Large intestine (tissue), 3 donors: Measurements from ENCODE around the gene YIPF3. TPM values are rescaled to one million over a fixed set of nuclear protein-coding genes. Genes with fewer than 3 reads are reported as not detected.
"Not testable (repeated sequence)": the region's sequence is repeated elsewhere in the genome, so short reads cannot be mapped to it uniquely, and the experiment has no call there.

Experiments used
- DNase-seq, 2 donors: peaks; one replicate each; pipeline versions ENCODE4 v3.0.0 to v3.0.0-alpha.2; 2013
- H3K27ac ChIP-seq: one replicate; pipeline ENCODE4 v1.5.1; 2013; ENCODE audit warnings: low read length
- H3K27me3 ChIP-seq: 2 replicates; pipeline ENCODE4 v1.6.1; 2013; ENCODE audit warnings: low read length; ENCODE audit not compliant: control insufficient read depth, insufficient read depth
- H3K36me3 ChIP-seq: 2 replicates; pipeline ENCODE4 v1.6.1; 2013; ENCODE audit warnings: low read length; ENCODE audit not compliant: control insufficient read depth, insufficient read depth
- H3K4me1 ChIP-seq: one replicate; pipeline ENCODE4 v1.6.1; 2013; ENCODE audit warnings: low read length; ENCODE audit not compliant: control insufficient read depth, insufficient read depth
- H3K4me3 ChIP-seq: one replicate; pipeline ENCODE4 v1.5.1; 2013; ENCODE audit warnings: low read length
- H3K9me3 ChIP-seq: one replicate; pipeline ENCODE4 v1.6.1; 2013; ENCODE audit warnings: mild to moderate bottlenecking, low read depth, low read length, moderate library complexity; ENCODE audit not compliant: control insufficient read depth
- WGBS: methylation state at CpG from one replicate; pipeline ENCODE4 v1.1.5; 2013; ENCODE audit warnings: low lambda C conversion rate; ENCODE audit not compliant: insufficient coverage; 5-methylcytosine and 5-hydroxymethylcytosine counted together
- polyA plus RNA-seq: library from polyadenylated mRNA; unstranded; fragments of 120-200 nt; gene quantifications from one replicate; pipeline ENCODE4 v1.2.1, GENCODE V29; 2013

The YIPF3 gene
- polyA plus RNA-seq, 1 donor: 108 TPM

DNA sequence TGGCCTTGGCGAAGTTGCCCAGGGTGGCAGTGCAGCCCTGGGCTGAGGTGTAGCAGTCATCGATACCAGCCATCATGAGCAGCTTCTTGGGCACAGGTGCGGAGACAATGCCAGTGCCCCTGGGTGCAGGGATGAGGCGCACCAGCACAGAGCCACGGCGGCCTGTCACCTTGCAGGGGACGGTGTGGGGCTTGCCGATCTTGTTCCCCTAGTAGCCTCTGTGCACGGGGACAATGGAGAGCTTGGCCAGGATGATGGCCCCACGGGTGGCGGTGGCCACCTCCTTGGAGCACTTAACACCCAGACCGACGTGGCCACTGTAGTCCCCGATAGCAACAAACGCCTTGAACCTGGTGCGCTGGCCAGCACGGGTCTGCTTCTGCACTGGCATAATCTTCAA lies 22.3 kb upstream of the YIPF3 start:
- not testable (repeated sequence) for DNase-seq, H3K4me3 ChIP-seq, H3K9me3 ChIP-seq, H3K4me1 ChIP-seq, H3K27ac ChIP-seq, H3K27me3 ChIP-seq
- peaks cover 29% of the 10 kb centered on the region for H3K36me3 ChIP-seq
- WGBS: no CpG with 5 or more reads among the region's 17 CpGs

DNA sequence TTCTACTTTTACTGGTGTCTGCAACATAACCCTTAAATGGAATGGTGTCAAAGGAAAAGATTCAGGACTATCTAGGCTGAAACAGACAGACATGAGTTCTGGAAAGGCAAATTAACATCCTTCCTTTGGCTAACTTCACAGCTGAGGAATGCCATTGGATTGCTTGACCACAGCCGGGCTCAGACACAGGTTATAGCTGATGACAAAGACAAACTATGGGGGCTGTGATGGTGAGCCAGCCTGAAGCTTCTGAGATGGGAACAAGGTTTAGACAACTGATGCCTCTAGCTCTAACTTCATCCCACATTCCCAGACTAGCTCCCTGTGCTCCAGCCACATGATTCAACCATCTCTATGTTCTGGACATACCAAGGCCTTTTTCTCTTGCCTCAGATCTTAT lies 15.5 kb upstream of the YIPF3 start:
- no CpG with 5 or more reads among the region's 1 CpG for WGBS
- no peaks in the 10 kb centered on the region for H3K4me1 ChIP-seq
- no peak overlapping the region for H3K4me3 ChIP-seq
- no peak for DNase-seq
- no peaks in the 10 kb centered on the region for H3K9me3 ChIP-seq
- H3K27me3 ChIP-seq: no peaks in the 10 kb centered on the region
- no peak overlapping the region for H3K27ac ChIP-seq
- peaks cover 60% of the 10 kb centered on the region for H3K36me3 ChIP-seq

DNA sequence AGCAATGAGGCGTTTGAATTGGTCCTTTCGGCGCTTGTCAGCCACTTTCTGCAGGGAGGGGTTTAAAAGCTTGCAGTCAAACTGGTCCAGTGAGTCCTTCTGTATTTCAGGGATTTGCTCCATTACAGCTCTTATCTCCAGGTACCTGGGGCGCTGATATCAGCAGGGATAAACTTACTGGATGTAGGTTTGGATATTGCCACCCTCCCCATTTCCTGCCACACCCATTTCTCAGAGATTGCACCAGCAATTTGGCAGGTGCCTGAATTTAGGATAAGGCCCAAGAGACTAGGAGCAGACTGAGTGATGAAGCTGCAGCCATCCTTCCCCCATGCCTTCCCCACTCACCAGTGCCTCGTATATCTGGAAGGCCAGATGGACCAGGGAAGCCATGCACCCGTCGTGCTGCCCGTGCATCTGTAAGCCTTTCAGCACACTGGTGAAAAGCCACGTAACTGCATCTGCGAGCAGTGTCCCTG lies 7.8 kb upstream of the YIPF3 start:
- no peak for DNase-seq
- Histone ChIP-seq H3K4me3 (no peak overlapping the region), H3K36me3 (peaks cover 93% of the 10 kb centered on the region), H3K9me3 (no peaks in the 10 kb centered on the region), H3K4me1 (no peaks in the 10 kb centered on the region), H3K27ac (no peak overlapping the region), H3K27me3 (no peaks in the 10 kb centered on the region)
- WGBS: no CpG with 5 or more reads among the region's 10 CpGs

DNA sequence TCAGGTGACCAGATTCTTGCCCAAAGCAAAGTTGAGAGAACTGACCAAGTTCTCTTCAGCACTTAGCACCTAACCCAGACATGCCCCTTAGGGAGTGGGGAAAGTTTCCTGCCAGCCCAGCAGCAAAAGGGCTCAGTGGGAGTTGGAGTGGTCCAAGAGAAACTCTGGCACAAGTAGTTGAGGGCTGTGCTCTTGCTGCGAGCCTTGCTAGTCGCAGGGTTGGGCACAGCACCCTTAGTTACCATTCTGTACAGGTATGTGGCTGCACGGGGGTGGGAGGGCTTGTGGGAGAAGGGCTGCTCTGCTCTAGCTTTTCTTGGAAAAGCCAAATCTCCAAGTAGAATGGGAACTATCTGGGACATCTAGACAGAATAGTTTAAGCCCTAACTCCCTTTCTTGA lies 6.6 kb upstream of the YIPF3 start:
- H3K4me3 ChIP-seq: no peak overlapping the region
- no peak for DNase-seq
- peaks cover 2% of the 10 kb centered on the region for H3K4me1 ChIP-seq
- no peaks in the 10 kb centered on the region for H3K27me3 ChIP-seq
- no CpG with 5 or more reads among the region's 3 CpGs for WGBS
- H3K9me3 ChIP-seq: no peaks in the 10 kb centered on the region
- H3K36me3 ChIP-seq: peaks cover 87% of the 10 kb centered on the region
- H3K27ac ChIP-seq: no peak overlapping the region

DNA sequence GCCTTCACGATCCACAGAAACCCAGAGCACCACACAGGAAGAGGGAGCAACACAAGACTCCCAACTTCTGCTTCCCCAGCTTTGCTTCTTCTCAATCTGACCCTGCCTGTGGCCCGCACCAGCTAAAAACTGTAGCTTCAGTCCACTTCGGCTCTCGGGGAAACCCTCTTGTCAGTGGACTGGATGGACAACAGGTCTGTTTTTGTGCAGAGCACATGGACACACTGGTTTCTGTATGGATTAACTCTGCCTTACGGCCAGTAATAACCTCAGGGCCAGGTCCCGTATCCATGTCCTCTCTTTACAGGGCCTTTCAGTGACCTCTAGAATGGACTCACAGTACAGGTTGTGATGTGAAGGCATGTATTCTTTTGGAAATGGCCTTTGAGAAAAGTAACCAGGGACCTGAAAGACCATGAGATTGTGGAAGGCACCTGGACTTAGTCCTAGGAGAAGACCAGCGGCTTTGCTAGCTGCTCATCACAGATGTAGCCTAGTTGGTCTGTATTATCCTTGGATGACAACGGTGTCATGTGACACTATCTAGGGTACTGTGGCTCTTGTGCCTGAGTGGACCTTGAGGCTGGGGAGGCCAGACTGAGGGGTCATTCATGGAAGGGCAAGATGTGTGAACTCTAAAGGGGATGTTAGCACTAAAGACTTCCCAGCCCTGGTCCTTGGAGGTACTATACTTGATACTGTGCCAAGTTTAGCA lies 6.0 kb upstream of the YIPF3 start:
- H3K4me3 ChIP-seq: no peak overlapping the region
- no peaks in the 10 kb centered on the region for H3K9me3 ChIP-seq
- no peak overlapping the region for H3K27ac ChIP-seq
- no CpG with 5 or more reads among the region's 8 CpGs for WGBS
- H3K4me1 ChIP-seq: peaks cover 7% of the 10 kb centered on the region
- peaks cover 82% of the 10 kb centered on the region for H3K36me3 ChIP-seq
- no peaks in the 10 kb centered on the region for H3K27me3 ChIP-seq
- DNase-seq: no peak

DNA sequence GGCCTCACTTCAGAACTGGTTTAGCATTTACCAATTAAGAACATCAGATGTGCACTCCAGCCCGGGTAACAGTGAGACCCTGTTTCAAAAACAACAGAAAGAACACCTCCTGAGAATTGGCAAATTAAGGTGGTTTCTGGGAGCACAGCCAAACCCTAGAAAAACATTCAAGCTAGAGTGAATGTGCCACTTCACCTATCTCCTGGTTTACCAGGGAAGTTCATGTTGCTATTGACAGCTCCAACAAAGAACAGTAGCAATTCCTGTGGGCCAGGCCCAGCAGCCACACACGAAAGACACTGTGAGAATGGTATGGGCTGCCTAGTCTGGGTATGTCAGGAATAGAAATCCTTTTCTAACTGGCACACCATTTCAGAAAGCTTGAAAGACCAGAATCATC lies 5.1 kb upstream of the YIPF3 start:
- Histone ChIP-seq H3K9me3 (no peaks in the 10 kb centered on the region), H3K4me3 (no peak overlapping the region), H3K36me3 (peaks cover 75% of the 10 kb centered on the region), H3K27ac (no peak overlapping the region), H3K4me1 (peaks cover 7% of the 10 kb centered on the region), H3K27me3 (no peaks in the 10 kb centered on the region)
- no CpG with 5 or more reads among the region's 2 CpGs for WGBS
- no peak for DNase-seq

DNA sequence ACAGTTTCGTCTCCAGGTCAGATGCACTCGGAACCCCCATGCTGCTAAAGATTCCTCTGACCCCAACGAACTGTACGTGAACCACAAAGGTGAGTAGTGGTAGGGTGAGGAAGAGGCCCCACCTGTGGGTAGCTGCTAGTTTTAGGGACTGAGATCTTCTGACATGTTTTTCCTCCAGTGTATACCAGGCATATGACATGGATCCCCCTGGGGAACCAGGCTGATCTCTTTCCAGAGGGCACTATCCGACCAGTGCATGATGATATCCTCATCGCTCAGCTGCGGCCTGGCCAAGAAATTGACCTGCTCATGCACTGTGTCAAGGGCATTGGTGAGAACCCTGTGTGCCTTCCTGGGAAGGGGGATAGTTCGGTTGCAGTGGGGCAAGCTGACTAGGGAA lies 3.4 kb upstream of the YIPF3 start:
- H3K27ac ChIP-seq: no peak overlapping the region
- H3K4me1 ChIP-seq: peaks cover 16% of the 10 kb centered on the region
- no peak overlapping the region for H3K4me3 ChIP-seq
- WGBS: no CpG with 5 or more reads among the region's 8 CpGs
- no peaks in the 10 kb centered on the region for H3K9me3 ChIP-seq
- peaks cover 62% of the 10 kb centered on the region for H3K36me3 ChIP-seq
- DNase-seq: no peak
- H3K27me3 ChIP-seq: no peaks in the 10 kb centered on the region

DNA sequence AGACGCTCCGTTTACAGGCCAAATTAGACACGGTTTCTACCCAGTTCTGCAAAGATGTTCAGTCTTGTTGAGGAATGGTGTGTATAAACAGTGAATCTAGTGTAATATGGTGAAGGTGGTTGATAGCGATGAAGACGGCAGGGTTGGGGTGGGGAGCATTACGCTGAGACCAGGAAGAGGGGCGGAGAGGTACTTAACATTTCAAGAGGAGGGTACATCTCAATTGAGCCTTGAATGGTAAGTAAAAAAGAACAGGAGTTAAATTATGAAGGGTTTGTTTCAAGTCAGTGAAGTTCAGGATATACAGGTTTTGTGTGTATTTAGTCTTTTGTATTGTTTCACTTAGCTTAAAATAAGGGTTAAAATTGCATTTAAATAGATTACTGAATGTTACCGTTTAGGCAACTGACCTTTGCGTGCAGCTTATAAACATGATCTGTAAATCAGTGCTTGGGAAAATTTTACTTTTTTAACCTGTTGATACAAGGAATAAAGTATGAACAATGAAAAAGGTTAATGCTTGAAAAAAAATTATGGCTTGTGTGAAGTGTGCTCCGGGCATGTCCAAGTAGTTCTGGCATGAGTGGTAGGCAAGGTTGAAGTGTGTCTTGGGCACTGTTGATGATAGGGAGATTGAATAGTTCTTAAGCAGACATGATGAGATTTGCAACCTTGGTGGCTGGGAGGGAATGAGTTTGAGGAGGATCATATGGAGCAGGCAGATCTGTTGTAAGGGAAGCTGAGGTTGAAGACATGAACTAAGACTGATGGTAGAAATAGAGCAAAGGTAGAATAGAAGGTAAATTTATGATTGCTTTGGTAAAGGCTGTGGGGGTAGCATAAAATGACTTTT lies 1.0 kb upstream of the YIPF3 start:
- no peak for DNase-seq
- H3K4me3 ChIP-seq: peak overlapping the region; percentile 83
- no peaks in the 10 kb centered on the region for H3K9me3 ChIP-seq
- H3K27ac ChIP-seq: no peak overlapping the region
- peaks cover 16% of the 10 kb centered on the region for H3K4me1 ChIP-seq
- H3K27me3 ChIP-seq: no peaks in the 10 kb centered on the region
- 0% methylated on average over 4 of the region's 10 CpGs for WGBS
- peaks cover 63% of the 10 kb centered on the region for H3K36me3 ChIP-seq

DNA sequence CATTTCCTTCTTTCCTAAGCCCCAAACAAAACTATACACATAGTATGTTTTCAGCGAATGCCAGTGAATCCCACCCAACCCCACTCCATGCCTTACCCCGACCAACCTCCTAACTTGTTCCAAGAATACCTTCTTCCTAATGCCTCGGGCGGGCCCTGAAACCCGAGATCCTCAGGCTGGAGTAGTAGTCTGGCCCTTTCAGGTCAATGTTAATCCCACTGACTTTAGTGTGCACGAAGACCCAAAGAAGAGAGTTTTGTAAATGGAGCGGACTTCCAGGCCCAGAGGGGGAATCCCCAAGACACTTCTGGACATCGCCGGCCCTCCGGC lies 394 bp downstream of the YIPF3 start:
- H3K27ac ChIP-seq: peak overlapping the region; percentile 73
- H3K36me3 ChIP-seq: peaks cover 63% of the 10 kb centered on the region
- no peak for DNase-seq

DNA sequence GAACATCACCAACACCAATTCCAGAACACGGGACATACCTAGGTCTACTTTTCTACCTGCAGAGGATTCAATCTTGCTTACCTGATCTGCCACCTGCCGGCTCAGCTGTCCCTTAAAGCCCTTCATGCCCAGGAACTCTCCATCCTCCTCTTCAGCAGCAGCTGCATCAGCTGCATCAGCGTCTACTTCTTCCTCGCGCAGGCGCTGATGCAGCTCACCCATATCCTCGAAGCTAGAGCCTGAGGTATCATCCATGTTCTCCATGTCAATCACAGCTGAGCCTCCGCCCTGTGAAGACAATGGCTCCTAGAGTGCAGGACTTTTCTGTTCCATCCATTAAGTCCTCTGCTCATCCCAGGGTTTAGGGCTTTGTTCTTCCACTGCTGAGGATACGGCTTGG lies 918 bp downstream of the YIPF3 start:
- Histone ChIP-seq H3K27ac (peak overlapping the region; percentile 73), H3K4me3 (peak overlapping the region; percentile 83)
- 50% methylated on average over 1 of the region's 9 CpGs for WGBS

More for the DNA sequence above, 394 bp downstream of the YIPF3 start:
- Histone ChIP-seq H3K9me3 (no peaks in the 10 kb centered on the region), H3K27me3 (no peaks in the 10 kb centered on the region), H3K4me1 (peaks cover 16% of the 10 kb centered on the region), H3K4me3 (peak overlapping the region; percentile 83)
- WGBS: no CpG with 5 or more reads among the region's 10 CpGs

More for the DNA sequence above, 918 bp downstream of the YIPF3 start:
- H3K9me3 ChIP-seq: no peaks in the 10 kb centered on the region
- H3K27me3 ChIP-seq: no peaks in the 10 kb centered on the region
- DNase-seq: no peak
- H3K4me1 ChIP-seq: peaks cover 20% of the 10 kb centered on the region
- H3K36me3 ChIP-seq: peaks cover 62% of the 10 kb centered on the region
